CD4-positive, alpha-beta T cell treated with Interleukin-10 for 1 hour (primary cell): ENCODE results near the gene DCUN1D3.
"Not testable (repeated sequence)": the region's sequence is repeated elsewhere in the genome, so short reads cannot be mapped to it uniquely, and the experiment has no call there.

ENCODE experiments used
- DNase-seq: peaks from one replicate; pipeline ENCODE4 v3.0.0-alpha.2; 2020

Gene DCUN1D3

GRCh38 chr16:20900299-20901067, at the start of gene DCUN1D3, which contains the start of gene LYRM1:
Gene DCUN1D3 (minus strand): TSS chr16:20900358. CDS start chr16:20862538, 37,820 bp downstream.
Gene LYRM1 (plus strand): TSS chr16:20900771. CDS start chr16:20915556, 14,785 bp downstream.
- peak; percentile 93 for DNase-seq

- DNase-seq: no peak
Measured at GRCh38 chr16:20949660-20950059, 49.5 kb upstream of the DCUN1D3 start.

DNA sequence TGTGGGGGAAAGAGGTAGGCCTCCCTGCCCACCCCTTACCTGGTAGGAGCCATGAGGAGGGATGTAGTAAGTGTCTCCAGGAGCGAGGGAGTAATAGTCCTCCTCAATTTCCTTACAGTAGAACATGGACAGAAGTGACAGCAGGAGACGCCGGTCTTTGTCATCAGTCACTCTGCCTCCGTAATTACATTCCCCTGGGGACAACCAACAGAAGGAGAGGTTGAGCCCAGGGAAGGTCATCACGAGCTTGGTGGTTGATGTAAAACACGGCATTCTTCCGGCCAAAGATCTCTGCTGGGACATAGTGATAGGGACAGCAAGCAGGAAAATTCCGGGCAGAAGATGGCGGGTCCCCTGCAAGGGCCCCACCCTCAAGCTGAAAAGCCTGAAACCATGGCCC, 48.3 kb upstream of the DCUN1D3 start:
- DNase-seq: no peak

DNA sequence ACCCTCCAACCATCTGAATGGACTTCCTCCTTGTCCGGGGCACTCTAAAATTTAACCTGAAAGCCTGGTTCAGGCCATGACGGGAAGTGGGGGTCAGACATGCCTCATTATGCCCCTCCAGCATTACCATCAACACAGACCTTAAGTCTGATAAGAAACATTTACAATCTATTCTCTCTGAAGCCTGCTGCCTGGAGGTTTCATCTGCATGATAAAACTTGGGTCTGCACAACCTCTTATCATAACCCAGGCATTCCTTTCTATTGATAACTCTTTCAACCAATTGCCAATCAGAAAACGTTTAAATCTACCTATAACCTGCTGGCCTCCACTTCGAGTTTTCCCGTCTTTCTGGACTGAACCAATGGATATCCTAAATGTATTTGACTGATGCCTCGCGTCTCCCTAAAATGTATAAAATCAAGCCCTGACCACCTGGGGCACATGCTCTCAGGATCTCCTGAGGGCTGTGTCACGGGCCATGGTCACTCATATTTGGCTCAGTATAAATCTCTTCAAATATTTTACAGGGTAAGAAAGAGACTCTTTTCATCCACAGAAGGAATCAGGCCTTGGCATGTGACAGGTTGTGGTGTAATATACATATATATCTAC, 46.0 kb upstream of the DCUN1D3 start:
- DNase-seq: no peak

DNA sequence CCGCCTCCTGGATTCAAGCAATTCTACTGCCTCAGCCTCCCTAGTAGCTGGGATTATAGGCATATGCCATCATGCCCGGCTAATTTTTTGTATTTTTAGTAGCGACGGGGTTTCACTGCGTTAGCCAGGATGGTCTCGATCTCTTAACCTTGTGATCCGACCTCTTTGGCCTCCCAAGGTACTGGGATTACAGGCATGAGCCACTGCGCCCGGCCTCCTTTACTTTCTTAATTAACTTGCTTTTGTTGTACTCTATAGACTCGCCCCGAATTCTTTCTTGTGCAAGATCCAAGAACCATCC, 45.4 kb upstream of the DCUN1D3 start:
- DNase-seq: not testable (repeated sequence)

DNA sequence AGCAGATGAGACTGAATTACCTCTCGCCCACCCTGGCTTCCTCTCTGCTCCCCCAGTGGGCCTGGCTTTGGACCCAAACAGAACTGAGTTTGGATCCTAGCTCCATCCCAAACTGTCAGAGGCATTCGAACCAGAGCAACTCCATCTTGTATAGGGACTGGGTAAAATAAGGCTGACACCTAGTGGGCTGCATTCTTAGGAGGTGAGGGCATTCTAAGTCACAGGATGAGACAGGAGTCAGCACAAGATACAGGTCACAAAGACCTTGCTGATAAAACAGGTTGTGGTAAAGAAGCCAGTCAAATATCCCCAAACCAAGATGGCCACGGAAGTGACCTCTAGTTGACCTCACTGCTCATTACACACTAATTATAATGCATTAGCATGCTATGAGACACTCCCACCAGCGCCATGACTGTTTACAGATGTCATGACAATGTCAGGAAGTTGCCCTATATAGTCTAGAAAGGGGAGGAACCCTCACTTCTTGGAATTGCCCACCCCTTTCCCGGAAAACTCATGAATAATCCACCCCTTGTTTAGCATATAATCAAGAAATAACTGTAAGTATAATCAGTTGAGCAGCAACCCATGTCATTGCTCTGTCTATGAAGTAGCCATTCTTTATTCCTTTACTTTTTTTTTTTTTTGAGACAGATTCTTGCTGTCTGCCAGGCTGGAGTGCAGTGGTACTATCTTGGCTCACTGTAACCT, 44.9 kb upstream of the DCUN1D3 start:
- DNase-seq: peak; percentile 25

DNA sequence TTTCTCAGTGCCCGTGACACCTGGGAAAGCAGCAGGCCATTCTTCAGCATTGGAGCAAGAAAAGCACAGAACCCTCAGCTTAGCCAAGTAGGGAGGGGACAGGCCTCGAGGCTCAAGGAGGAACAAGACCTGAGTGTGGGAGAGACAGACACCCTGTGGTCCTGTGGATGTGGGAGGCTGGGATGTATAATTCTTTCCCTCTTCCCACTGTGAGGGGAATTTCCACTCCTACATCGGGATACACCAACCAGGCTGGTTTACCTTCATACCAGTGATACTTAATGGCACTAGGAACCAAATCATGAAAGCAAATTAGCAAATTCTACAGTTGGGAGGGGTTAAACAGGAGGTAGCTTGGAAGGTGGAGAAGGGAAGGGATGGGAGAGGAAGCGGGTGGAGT, 42.1 kb upstream of the DCUN1D3 start:
- DNase-seq: no peak

DNA sequence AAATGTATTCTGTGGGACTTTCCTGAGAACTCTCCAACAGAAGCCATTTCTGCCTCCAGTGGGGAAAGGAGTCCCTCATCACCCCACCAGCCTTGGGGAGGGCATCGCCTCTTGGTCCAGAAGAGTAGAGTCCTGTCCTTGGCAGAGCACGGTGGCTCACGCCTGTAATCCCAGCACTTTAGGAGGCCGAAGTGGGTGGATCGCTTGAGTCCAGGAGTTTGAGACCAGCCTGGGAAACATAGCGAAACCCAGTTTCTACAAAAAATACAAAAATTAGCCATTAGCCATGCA, 41.4 kb upstream of the DCUN1D3 start:
- DNase-seq: no peak

DNA sequence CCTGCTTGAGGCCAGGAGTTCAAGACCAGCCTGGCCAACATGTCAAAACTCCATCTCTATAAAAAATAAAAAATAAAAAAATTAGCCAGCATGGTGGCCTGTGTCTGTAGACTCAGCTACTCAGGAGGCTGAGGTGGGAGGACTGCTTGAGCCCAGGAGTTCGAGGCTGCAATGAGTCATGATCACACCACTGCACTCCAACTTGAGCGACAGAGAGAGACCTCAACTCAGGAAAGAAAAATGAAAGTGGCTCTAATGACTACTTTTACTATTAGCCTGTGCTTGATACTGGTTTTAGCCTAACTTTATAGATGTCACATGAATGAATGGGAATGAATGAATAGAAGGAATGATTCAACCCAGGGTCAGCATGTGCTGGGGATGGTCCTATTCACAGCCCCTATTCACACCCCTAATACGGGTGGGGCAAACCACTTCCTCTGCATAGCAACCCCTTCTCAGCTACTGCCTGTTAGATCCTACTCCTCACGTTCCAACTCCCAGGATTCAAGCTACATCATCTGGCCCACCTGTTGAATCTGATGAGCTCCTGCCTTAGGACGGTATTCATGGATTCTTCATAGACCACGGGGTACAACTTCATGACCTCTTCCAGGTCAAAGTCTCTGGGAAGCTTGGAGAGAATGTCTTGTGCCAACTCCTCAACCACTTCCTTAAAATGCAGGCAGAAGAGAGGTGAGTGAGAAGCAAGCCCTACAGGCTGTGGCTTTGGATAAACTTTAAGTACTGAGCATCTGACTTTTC, 40.9 kb upstream of the DCUN1D3 start:
- DNase-seq: no peak

GRCh38 chr16:20939611-20940010, 39.5 kb upstream of the DCUN1D3 start:
- DNase-seq: no peak

- no peak for DNase-seq
Measured at GRCh38 chr16:20938426-20938825, 38.3 kb upstream of the DCUN1D3 start.

DNA sequence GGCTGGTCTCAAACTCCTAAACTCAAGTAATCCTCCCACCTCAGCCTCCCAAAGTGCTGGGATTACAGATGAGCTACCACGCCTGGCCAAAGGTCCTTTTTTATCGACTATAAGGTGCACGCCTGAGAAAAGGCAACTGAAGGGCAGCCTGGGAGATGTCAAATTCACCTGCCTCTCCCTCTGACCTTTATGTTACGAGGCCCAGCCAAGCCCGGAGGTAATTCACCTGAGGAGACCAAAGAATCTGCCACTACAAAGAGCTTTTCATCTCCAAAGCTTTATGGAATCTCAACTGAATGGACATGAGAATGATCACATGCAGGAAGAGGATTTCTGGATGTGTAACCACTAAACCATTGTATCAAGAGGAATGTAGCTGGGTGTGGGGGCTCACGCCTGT, 37.6 kb upstream of the DCUN1D3 start:
- no peak for DNase-seq

GRCh38 chr16:20933589-20933988, 33.4 kb upstream of the DCUN1D3 start:
- no peak for DNase-seq

DNA sequence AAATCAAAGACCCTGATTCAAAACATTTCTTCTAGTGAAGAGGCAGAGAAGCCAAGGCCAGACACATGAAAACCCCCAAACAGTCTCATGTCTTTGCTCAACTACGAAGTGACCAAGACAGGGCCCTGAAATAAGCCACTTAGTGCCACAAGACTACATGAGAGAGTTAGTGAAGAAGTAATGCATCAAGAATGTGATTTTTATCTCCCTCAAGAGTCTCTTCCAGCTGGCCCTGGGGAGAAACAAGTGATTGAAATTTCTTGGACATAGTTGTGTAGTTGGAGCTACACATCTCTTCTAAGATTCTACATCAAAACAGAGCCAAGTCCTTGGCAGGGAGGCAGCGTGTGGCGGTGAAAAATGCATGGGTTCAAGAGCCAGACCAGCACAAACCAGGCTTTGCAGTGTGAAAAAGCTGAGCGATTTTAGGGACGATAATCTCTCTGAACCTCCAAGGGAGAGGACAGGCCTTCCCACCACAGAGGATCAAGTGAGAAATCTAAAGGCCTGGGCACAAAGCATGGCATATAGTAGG, 31.0 kb upstream of the DCUN1D3 start:
- no peak for DNase-seq

DNA sequence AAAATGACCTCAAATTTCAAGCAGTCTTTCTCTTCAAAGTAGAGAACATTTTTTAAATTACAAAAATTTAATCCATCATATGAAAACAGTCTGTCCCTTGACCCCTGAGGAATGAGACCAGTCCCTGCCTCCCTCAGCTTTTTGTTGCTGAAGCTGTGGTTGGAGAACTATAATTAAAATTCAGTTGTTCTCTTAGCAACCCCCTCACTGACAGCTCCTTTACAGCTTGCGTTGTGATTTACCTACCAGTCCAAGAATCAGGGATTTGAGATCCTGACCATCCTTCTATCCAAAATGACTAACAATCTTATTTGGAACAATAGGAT, 30.2 kb upstream of the DCUN1D3 start:
- no peak for DNase-seq

DNA sequence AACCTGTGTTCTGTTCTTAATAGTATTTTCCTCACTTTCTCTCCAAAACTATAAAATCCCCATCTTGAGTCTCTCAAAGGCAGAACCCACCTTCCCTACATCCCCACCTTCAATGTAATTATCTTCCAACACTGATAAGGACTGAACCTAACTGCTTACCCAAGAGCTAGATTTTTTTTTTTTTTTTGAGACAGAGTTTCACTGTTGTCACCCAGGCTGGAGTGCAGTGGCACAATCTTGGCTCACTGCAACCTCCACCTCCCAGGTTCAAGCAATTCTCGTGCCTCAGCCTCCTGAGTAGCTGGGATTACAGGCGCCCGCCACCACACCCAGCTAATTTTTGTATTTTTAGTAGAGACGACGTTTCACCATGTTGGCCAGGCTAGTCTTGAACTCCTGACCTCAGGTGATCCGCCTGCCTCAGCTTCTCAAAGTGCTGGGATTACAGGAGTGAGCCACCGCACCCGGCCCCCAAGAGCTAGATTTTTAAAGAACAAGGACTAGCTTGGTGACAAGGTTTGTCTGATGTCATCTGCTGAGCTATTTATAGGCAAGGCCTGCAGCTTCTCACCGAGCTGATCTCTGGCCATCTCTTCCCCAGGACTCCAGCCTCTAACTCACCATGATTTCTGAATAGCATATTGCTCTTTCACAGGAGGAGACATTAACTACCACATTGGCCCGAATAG, 29.7 kb upstream of the DCUN1D3 start:
- DNase-seq: not testable (repeated sequence)

- no peak for DNase-seq
Measured at GRCh38 chr16:20928774-20929411, 28.7 kb upstream of the DCUN1D3 start.

DNA sequence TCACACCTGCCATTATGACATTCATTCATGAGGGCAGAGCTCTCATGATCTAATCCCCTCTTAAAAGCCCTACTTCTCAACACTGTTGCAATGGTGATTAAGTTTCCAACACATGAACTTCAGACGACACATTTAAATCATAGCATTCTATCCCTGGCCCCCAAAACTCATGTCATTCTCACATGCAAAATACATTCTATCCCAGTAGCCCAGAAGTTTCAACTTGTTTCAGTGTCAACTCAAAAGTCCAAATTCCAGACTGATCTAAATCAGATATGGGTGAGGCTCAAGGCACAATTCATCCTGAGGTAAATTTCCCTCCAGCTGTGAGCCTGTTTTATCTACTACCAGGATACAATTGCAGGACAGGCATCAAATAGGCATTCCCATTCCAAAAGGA, 25.6 kb upstream of the DCUN1D3 start:
- DNase-seq: no peak

DNA sequence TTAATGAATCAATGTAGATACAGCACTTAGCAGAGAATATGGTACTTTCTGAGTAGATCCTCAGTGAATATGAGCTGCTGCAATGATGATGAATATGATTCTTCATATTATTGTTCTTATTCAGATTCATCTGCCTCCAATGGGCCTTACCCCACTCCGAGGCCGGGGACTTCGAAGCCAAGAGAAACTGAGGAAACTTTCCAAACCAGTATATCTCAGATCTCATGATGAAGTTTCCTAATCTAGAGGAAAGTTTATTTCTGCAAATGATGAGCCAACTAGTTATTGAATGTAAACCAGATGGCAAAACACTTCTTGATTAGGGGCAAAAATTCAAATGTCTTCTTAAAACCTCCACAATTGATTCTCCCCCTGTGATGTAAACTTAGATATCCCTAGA, 23.7 kb upstream of the DCUN1D3 start:
- DNase-seq: no peak

GRCh38 chr16:20920799-20921198, 20.6 kb upstream of the DCUN1D3 start:
- DNase-seq: no peak

DNA sequence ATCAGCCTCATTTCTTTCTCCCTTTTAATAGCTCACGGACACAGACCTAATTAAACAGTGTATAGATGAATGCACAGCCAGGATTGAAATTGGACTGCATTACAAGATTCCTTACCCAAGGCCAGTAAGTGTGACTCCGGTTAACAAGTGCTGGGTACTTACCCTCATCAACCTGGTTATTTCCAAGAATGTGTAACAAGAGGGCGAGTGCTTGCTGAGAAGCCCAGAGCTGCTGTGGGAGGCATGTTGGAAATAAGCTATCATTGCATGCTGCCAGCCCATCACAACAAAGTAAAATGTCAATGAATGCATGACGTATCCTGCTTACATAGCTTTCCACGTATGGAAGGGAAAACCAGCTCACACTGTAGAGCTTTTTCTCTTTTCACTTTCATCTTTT, 19.9 kb upstream of the DCUN1D3 start:
- DNase-seq: no peak

GRCh38 chr16:20918486-20919239, 18.5 kb upstream of the DCUN1D3 start:
- DNase-seq: no peak
